ACHN (cell line): ENCODE data around the gene MOGAT2.

Source experiments
- DNase-seq: peaks from one replicate; pipeline ENCODE4 v3.0.0-alpha.2; 2015
- in situ Hi-C: cut with HindIII; loops from 2 replicates; pipeline ENCODE4 v1.10.0; 2017; ENCODE audit warnings: low sequenced_read_pairs, low pct_ligation_motif_present, low pct_unique_long_range_greater_than_20kb

Gene MOGAT2

DNA sequence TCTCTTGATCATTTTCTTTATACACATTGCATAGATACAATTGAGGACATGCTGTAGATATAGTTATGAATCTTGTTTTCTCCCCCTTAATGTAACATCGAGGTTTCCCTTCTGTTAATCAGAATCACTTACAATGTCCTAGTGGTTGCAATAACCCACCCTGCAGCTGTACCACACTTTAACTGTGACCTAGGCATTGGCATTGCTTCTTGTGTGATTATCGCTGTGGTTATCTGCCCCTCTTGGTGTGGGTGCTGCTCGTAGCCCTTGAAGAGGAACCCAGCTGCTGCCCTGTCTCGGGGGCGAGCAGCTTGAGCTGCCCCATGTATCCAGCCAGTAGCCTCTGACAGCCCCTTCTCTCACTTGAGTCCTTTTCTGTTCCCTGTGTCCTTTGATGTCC is 52.5 kb downstream of the MOGAT2 start:
- no peak for DNase-seq
- in situ Hi-C loops: no loop called here

DNA sequence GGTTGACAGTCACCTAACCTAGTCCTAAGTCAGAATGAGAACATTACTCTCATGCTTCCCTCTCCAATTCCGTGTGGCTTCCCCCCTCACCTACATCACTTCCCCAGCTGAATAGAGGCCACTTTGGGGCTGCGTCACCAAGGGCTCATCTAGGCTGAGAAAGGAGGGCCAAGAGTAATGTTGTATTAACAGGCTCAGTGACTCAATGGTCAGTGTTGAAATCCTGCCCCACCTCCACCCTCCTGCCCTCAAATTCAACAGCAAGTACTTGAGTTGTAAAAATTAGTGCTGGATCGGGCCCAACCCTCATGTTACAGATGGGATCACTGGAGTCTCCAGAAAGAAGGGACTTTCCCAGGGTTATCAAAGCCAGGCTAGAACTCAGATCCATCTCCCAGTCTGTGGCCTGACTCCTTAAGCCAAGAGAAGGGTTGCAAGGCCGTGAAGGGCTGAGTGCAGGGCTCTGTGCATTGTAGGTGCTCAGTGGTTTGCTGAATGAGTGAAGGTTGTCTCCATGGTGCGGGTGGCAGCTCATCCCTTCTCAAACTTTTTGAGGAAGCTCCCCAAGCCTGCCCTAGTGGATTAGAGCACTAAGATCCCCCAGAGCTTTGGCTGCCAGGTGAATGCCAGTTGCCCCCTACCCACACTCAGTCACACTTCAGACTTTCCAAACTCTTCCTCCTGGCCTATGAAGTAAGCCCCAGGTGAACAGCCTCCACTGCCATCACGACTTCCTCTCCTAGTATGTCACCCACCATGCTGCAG is 54.2 kb downstream of the MOGAT2 start:
- no peak for DNase-seq

DNA sequence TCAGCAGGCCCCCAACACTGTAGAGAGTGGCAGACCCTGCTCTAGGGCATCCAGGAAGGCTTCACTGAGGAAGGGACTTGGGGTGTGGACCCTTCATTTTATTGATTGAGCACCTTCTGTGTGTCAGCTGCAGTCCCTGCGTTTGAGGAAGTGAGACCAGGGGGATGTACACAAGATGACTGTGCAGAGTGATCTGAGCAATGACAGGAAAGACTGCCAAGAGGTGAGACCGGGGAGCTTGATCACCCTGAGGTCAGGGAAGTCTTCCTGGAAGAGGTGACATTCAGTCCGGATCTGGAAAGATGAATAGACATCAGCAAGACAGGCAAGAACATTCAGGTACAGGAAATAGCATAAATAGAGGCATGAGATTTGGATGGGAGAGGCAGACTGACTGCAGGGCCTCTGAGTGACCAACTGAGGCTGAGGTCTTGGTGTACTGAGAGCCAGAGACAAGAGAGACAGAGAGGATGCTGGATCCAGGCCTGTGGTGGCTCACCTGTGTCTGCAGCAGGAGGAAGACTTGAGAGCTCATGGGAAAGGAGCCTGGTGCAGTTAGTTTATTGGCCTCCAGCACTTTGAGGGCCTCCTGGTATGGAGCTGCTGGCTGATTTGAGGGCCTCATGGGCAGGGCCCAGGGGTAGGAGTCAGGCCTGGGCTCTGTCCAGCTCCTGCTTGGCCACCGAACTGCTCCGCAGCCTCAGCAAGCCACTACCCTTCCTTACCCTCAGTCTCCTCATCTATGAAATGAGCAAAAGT is 56.1 kb downstream of the MOGAT2 start:
- in situ Hi-C loops: no loop called here
- DNase-seq: no peak

More for the DNA sequence above, 54.2 kb downstream of the MOGAT2 start:
- in situ Hi-C loops: no loop called here

DNA sequence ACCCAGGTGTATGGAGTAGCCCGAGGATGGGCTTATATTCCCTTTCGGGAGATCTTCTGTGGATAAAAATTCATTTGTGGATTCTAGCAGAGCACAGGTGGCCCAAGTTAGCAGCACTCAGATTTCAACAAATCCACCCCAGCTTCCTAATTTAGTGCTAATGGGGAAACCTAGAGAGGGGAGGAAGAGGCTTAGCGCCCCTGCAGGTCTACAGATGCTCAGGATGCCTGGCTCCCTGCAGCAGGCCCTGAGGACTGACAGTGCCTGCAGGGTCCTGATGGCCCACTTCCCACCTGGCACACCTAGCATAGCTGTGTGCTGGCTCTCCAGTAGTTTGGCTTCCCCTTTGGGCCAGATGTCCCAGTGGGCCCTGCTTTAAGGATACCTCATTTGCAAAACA is 57.4 kb downstream of the MOGAT2 start:
- DNase-seq: no peak
- in situ Hi-C loops: no loop called here

DNA sequence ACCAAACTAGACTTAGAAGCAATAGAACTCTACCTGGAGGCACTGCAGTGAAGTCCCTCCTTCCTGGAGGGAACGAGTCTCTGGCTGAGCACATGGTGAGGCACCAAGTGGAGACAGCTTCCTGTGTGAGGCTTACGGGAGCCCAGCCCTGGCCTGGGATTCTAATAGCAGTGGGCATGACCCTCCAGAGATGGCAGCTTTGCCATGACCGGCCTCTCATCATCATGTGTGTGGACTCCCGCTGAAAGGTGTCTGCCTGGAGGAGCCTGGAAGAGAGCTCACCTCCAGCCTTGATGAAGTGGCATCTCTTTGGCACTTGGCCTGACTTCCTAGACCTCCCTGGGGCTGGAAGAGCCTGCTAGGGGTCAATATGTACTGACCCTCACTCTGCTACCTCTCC is 58.9 kb downstream of the MOGAT2 start:
- in situ Hi-C loops: no loop called here
- no peak for DNase-seq

DNA sequence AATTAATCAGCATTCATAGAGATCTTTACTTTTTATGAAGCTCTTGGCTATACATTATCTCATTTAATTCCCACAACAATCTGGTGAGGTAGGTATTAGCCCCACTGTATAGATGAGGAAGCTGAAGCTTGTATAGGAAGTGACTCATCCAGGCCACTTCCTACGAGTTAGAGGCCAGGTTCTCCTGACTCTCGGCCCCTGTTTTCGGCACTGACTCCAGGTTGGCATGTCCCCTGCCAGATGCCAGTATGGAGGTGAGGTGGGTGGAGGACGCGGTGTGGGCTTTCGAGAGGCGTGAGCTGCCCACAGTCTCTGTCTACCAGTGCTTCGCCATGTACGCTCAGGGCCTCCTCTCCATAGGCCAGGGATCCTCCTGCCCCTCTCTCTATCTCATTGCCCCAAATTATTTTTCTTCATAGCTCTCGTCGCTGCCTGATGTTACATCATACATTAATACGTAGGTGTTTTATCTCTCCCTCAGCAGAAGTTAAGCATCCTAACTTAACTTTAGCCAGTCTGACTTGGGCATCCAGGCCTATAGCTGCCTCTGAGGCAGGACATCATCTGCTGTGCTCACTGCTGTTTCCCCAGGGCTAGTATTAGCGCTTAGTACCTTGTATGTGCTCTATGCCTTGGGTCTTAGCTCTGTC is 59.9 kb downstream of the MOGAT2 start:
- DNase-seq: no peak
- in situ Hi-C loops: no loop called here

DNA sequence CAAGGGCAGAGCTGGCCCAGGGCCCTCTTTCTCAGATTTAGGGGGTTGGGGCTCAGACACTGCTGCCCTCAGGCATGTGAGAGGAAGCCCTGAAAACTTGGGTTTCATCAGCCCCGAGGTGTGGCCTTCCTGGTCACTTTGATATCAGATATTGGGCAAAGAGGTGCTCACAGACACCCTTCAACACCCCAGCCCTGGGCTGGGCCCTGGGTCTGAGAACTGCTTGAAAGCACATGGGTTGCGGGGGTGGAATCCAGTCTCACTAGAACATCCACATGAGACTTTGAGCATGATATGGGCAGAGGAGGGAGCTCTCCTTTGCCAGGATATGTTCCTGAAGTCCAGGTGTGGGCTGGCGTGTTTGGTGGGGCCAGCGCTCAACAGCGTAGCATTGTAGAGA is 61.3 kb downstream of the MOGAT2 start:
- in situ Hi-C loops: no loop called here
- no peak for DNase-seq

DNA sequence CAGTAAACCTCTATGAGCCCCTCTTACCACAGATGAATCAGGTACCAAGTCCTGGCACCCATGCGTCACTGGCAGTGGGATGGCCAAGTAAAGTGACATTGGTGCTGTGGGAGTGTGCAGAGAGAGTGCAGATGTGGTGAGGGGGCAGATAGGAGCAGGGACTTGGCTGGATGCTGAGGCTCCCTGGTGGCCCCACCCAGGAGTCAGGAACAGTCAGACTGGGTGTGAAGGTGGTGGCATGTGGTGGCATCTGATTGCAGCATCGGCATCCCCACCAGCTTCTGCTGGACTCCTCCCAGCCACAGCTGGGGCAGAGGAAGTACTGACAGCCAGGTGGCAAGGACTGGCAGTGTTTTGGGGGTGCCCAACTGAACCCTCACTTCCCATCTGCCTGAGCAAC is 62.3 kb downstream of the MOGAT2 start:
- DNase-seq: no peak
- in situ Hi-C loops: no loop called here

DNA sequence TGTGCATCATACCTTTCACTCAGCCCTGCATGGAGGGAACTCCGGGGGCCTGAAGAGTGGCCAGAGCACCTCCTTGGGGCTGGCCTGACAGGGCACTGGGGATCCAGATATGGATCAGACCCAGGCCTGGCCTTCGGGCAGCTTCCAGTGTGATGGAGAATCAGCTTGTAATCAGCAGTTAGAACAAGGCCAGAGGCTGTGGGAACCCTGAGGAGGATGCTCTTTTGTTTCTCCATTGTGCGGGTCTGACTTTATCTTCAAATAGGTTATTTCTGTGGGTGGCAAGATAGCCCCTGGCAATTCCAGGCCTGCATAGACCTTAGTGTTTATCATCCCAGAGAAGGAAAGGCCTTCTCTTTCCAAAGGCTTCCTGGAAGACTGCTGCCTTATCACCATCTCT is 63.2 kb downstream of the MOGAT2 start:
- DNase-seq: no peak
- in situ Hi-C loops: no loop called here

DNA sequence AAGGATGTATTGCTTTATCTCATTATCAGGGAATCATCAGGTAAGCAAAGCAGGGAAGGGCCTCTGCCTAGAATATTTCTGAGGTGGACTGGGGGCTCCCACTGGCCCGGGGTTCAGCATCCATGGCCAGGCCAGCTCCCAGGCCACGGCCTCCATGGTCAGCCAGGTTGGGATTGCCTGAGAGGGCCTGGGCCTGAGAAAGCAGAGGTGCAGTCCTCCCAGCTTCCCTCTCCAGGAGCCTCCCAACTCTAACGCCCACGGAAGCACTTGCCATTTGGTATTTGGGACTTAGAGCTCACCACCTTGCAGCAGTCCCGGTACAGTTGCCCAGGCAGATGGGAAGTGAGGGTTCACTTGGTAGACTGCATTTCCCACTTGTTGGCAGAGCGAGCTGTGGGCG is 63.7 kb downstream of the MOGAT2 start:
- DNase-seq: no peak
- in situ Hi-C loops: no loop called here

DNA sequence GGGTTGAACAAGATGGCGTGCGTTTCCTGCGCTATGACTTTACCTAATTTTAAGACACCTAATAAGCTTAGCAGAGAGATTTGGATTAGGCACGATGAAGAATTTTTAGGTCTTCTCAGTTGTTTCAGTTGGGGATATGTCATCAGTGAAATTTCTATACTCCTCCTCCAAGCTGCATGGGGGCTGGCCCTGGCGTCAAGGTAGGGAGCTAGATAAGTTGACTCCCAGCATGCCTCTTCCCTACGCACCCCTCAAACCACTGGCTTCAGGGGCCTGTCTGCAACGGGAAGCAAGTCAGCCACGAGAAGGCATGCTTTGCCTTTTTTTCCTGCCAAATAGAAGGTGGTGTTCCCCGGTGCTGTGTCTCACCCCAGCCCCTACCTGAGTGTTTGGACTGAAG is 64.2 kb downstream of the MOGAT2 start:
- in situ Hi-C loops: no loop called here

More for the DNA sequence above, 64.2 kb downstream of the MOGAT2 start:
- no peak for DNase-seq
